ENCODE measurements around the gene ZNF518A. TPM values are rescaled to one million over a fixed set of nuclear protein-coding genes. Genes with fewer than 3 reads are reported as not detected.
A peak's percentile ranks its signal among the peaks of the same experiment; 100 is the strongest.

ZNF518A gene
- total and polyA plus RNA-seq, 2 of the 13 experiments (the other 11 are each of a cell fraction or from before 2014, with no cell fraction given), result 21.7 to 37.1 TPM

DNA sequence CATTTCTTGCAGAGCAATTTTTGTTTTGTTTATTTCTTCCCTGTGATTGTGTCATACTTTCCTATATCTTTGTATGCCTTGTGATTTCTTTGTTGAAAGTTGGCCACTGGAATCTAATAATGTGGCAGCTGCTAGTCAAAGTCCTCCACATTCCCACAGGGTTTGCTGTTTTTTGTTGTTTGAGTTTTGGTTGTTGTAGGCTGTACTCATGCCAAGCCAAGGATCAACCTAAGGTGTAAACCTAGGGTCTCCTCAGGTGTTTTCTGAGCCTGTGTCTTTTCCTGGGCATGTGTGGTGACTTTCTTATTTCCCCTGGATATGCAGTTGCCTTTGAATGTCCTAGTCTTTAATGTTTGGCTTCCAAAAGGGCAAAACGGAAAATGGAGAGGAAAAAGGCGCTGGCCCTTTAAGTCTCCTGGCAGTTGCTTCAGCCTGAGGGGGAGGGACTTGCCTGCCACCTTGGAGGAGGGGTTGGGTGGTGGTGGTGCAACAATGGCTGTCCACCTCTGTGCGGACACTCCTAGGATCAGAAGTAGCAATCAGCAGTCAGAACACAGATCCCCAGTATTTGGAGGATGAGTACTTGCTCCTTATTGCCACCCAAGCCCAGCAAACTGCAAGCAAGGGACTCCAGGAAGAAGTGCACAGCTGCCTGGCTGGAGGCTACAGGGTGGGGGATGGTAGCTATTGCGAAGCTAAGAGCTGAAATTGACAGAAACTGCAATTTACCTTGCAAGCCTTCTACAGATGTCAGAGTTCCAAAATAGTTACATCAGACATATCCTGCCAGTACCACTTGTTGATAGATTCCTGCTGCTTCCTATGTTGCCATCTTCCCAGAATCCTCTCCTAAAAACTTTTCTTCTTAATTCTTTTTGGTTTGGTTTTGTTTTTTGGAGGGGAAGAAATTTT is 5.6 kb upstream of the ZNF518A start (continued):
- TF ChIP-seq, protein P1, sequence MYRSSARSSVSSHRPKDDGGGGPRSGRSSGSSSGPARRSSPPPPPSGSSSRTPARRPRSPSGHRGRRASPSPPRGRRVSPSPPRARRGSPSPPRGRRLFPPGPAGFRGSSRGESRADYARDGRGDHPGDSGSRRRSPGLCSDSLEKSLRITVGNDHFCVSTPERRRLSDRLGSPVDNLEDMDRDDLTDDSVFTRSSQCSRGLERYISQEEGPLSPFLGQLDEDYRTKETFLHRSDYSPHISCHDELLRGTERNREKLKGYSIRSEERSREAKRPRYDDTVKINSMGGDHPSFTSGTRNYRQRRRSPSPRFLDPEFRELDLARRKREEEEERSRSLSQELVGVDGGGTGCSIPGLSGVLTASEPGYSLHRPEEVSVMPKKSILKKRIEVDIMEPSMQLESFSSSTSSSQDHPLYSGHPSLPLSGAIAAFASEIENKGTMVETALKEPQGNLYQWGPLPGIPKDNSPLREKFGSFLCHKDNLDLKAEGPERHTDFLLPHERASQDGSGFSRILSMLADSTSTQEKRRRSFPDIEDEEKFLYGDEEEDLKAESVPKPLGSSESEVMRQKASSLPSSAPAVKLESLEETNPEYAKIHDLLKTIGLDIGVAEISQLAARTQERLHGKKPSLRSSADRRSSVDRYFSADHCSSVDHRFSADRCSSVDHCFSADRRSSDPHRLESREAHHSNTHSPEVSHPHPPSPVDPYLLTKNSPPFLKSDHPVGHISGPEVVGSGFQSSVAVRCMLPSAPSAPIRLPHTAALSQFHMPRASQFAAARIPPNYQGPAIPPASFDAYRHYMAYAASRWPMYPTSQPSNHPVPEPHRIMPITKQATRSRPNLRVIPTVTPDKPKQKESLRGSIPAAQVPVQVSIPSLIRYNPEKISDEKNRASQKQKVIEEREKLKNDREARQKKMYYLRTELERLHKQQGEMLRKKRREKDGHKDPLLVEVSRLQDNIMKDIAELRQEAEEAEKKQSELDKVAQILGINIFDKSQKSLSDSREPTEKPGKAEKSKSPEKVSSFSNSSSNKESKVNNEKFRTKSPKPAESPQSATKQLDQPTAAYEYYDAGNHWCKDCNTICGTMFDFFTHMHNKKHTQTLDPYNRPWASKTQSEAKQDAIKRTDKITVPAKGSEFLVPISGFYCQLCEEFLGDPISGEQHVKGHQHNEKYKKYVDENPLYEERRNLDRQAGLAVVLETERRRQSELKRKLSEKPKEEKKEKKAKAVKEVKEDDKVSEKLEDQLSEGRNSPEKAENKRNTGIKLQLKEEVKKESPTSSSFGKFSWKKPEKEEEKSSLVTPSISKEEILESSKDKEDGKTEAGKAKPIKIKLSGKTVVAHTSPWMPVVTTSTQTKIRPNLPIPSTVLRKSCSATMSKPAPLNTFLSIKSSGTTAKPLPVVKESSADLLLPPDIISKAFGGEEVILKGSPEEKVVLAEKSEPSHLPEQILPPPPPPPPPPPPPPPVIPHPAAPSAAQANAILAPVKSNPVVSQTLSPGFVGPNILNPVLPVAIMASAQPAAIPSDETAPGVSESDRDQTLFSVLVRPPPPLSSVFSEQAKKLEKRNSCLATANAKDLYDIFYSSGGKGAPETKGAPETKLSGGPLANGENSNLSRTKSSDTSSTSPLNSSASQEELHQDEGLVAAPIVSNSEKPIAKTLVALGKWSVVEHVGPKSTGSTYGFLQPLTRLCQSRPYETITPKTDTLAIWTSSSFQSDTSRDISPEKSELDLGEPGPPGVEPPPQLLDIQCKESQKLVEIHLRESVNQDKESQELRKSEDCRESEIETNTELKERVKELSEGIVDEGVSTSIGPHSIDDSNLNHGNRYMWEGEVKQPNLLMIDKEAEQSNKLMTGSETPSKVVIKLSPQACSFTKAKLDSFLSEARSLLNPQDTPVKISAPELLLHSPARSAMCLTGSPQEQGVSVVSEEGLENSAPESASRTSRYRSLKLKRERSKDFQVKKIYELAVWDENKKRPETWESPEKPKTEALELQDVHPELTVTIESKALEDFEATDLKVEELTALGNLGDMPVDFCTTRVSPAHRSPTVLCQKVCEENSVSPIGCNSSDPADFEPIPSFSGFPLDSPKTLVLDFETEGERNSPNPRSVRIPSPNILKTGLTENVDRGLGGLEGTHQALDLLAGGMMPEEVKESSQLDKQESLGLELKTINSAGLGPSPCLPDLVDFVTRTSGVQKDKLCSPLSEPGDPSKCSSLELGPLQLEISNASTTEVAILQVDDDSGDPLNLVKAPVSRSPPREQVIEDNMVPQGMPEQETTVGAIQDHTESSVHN (CRISPR knock-in tag; IDR thresholded peaks at IDR 0.05), result no peak
- TF ChIP-seq ZNF792 (CRISPR knock-in tag; IDR thresholded peaks at IDR 0.05), result no peak
- TF ChIP-seq ZNF432 (CRISPR knock-in tag; IDR thresholded peaks at IDR 0.05; ENCODE audit: borderline replicate concordance), result no peak
- 0 out of 2 replicates have a peak, but pooled peaks have one; percentile 23 for TF ChIP-seq ZNF556 (CRISPR knock-in tag; IDR thresholded peaks at IDR 0.05; ENCODE audit: borderline replicate concordance)
- no peak for TF ChIP-seq NFATC3 (CRISPR knock-in tag; IDR thresholded peaks at IDR 0.05)
- TF ChIP-seq ZNF766 (CRISPR knock-in tag; IDR thresholded peaks at IDR 0.05; ENCODE audit: borderline replicate concordance), result no peak
- TF ChIP-seq TBX2 (CRISPR knock-in tag; IDR thresholded peaks at IDR 0.05; ENCODE audit: borderline replicate concordance), result peak; percentile 79; the same call in 1 of the 2 replicates
- TF ChIP-seq, protein P2, sequence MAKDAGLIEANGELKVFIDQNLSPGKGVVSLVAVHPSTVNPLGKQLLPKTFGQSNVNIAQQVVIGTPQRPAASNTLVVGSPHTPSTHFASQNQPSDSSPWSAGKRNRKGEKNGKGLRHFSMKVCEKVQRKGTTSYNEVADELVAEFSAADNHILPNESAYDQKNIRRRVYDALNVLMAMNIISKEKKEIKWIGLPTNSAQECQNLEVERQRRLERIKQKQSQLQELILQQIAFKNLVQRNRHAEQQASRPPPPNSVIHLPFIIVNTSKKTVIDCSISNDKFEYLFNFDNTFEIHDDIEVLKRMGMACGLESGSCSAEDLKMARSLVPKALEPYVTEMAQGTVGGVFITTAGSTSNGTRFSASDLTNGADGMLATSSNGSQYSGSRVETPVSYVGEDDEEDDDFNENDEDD (CRISPR knock-in tag; IDR thresholded peaks at IDR 0.05; ENCODE audit: borderline replicate concordance), result no peak
- TF ChIP-seq, protein P3, sequence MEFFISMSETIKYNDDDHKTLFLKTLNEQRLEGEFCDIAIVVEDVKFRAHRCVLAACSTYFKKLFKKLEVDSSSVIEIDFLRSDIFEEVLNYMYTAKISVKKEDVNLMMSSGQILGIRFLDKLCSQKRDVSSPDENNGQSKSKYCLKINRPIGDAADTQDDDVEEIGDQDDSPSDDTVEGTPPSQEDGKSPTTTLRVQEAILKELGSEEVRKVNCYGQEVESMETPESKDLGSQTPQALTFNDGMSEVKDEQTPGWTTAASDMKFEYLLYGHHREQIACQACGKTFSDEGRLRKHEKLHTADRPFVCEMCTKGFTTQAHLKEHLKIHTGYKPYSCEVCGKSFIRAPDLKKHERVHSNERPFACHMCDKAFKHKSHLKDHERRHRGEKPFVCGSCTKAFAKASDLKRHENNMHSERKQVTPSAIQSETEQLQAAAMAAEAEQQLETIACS (CRISPR knock-in tag; IDR thresholded peaks at IDR 0.05), result no peak
- TF ChIP-seq RXRB (CRISPR knock-in tag; IDR thresholded peaks at IDR 0.05; ENCODE audit: borderline replicate concordance), result no peak
- TF ChIP-seq ELF4 (CRISPR knock-in tag; IDR thresholded peaks at IDR 0.05; ENCODE audit: borderline replicate concordance), result peak; percentile 63; the same call in 1 of the 2 replicates
- TF ChIP-seq EZH2 (conservative IDR thresholded peaks at IDR 0.05; ENCODE audit: low read depth, low read length), result no peak
- peak; percentile 34 for TF ChIP-seq XRCC5 (optimal IDR thresholded peaks at IDR 0.05; ENCODE audit: low read length)
- no peak for TF ChIP-seq POLR2AphosphoS2 (IDR thresholded peaks at IDR 0.05; ENCODE audit: low read depth, low read length)
- TF ChIP-seq ZNF274 (CRISPR knock-in tag; IDR thresholded peaks at IDR 0.05), result peak; percentile 24; the same call in 1 of the 2 replicates
- TF ChIP-seq FOXA3 (CRISPR knock-in tag; IDR thresholded peaks at IDR 0.05), result peak; percentile 36
- TF ChIP-seq ZNF431 (CRISPR knock-in tag; IDR thresholded peaks at IDR 0.05; ENCODE audit: borderline replicate concordance, low read depth), result peak; percentile 66; the same call in 1 of the 2 replicates
- TF ChIP-seq ZNF891 (CRISPR knock-in tag; IDR thresholded peaks at IDR 0.05), result no peak
